Loucy (cell line): ENCODE results near the gene GTF2H2C.
"Not testable (repeated sequence)": the region's sequence is repeated elsewhere in the genome, so short reads cannot be mapped to it uniquely, and the experiment has no call there.

Experiments
- CTCF ChIP-seq: fragments of 200-600 bp; sonication (generic); conservative IDR thresholded peaks from 2 replicates; pipeline ENCODE4 v1.5.1; 2014; ENCODE audit warnings: mild to moderate bottlenecking, antibody characterized with exemption, low read length
- EZH2phosphoT487 ChIP-seq: fragments of 200-600 bp; IDR thresholded peaks from 2 replicates; pipeline ENCODE4 v1.6.1; 2018; ENCODE audit warnings: antibody characterized with exemption, mild to moderate bottlenecking, moderate library complexity, borderline replicate concordance

GRCh38 chr5:69568072-69568471 is 8.1 kb downstream of the GTF2H2C start:
- not testable (repeated sequence) for TF ChIP-seq CTCF, EZH2phosphoT487
